Tibial artery (tissue), 4 donors: ENCODE results near the gene FOXE3.

Experiments
- DNase-seq, 2 donors: peaks; one replicate each; pipeline ENCODE4 v3.0.0-alpha.2; 2019
- H3K27ac ChIP-seq, 2 donors: fragments of 200-600 bp; sonication (generic) in 1 of 2; 1 replicate in 1 of 2; 2 replicates in 1 of 2; pipeline ENCODE4 v1.5.1; 2018 to 2019; ENCODE audit warnings: mild to moderate bottlenecking in 1 of 2
- H3K27me3 ChIP-seq, 2 donors: fragments of 200-600 bp; sonication (generic) in 1 of 2; one replicate each; pipeline versions ENCODE4 v1.5.1 to v1.6.0; 2016 to 2019
- H3K36me3 ChIP-seq, 3 donors: fragments of 200-600 bp; sonication (generic) in 2 of 3; one replicate each; pipeline ENCODE4 v1.5.1; 2016 to 2019; ENCODE audit warnings: mild to moderate bottlenecking in 2 of 3
- H3K4me1 ChIP-seq, 4 donors: fragments of 200-600 bp; sonication (generic) in 2 of 4; 1 replicate in 3 of 4; 2 replicates in 1 of 4; pipeline ENCODE4 v1.5.1; 2016 to 2019
- H3K4me3 ChIP-seq, 2 donors: fragments of 200-600 bp; sonication (generic) in 1 of 2; 1 replicate in 1 of 2; 2 replicates in 1 of 2; pipeline ENCODE4 v1.5.1; 2018 to 2019; ENCODE audit warnings: mild to moderate bottlenecking in 2 of 2
- H3K9me3 ChIP-seq, 3 donors: fragments of 200-600 bp; sonication (generic) in 1 of 3; one replicate each; pipeline ENCODE4 v1.5.1; 2016 to 2019
- CTCF ChIP-seq, 2 experiments: fragments of 200-600 bp in 1 of 2; fragments of 450-650 bp in 1 of 2; IDR thresholded peaks; one replicate each; pipeline ENCODE4 v1.5.1; 2017 to 2019; ENCODE audit warnings: antibody characterized with exemption in 2 of 2, mild to moderate bottlenecking in 1 of 2, moderate library complexity in 1 of 2
- intact Hi-C: fragments of 100-400 bp; cut with DNase I; formaldehyde crosslinking; loops from one replicate; pipeline ENCODE4 v1.15.0; 2023; ENCODE audit warnings: low total_unique reads

The FOXE3 gene

DNA sequence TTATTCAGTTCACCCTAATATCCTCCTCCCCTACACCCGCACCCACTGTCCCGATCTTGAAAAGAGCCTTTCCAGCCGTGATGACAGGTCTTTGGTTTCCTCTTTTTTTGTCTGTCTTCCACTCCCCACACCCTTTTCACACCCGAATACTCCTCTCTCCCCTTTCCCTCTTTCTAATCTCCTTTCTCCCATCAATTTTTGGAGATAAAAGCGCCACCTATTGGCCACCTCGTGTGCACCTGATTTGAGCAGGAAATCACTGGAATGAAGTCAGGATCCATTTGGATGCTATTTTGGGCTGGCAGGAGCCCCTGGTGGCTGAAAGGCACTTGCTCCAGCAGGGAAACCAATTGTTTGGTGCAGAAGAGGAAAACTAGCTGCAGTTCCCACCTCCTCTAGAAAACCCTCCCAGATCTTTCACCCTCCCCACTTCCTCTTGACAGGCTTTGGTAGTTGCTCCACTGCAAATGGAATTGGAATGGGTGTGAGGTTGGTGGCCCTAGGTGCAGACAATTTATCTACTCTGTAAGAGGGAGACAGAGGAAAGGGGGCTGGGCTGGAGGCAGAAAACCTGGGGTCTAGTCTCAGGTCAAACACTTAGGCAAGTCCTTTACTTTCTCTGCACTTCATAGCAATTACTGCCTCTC, 8.4 kb downstream of the FOXE3 start:
- H3K27ac ChIP-seq: no peak overlapping the region
- no peaks in the 10 kb centered on the region for H3K36me3 ChIP-seq
- peak; percentile 58 to 63 for TF ChIP-seq CTCF (IDR thresholded peaks at IDR 0.05)
- no peaks in the 10 kb centered on the region for H3K9me3 ChIP-seq
- H3K27me3 ChIP-seq: no peaks in the 10 kb centered on the region
- peak in 1 of 2 donors; percentile 45 for DNase-seq
- intact Hi-C loops: loop anchor here (10.0 kb wide), 1 partner anchor 230 kb away; the partner anchor contains the start of gene PDZK1IP1
- no peak overlapping the region for H3K4me3 ChIP-seq
- peaks cover 0 to 7% (median 0%) of the 10 kb centered on the region in 4 donors for H3K4me1 ChIP-seq

- Histone ChIP-seq H3K9me3 (no peaks in the 10 kb centered on the region), H3K4me1 (peaks cover 0 to 53% (median 39%) of the 10 kb centered on the region in 4 donors), H3K27me3 (no peaks in the 10 kb centered on the region), H3K36me3 (no peaks in the 10 kb centered on the region), H3K4me3 (no peak overlapping the region), H3K27ac (no peak overlapping the region)
- no peak for TF ChIP-seq CTCF (IDR thresholded peaks at IDR 0.05)
- DNase-seq: no peak
- intact Hi-C loops: no loop called here
Measured at GRCh38 chr1:47431534-47431933, 15.4 kb downstream of the FOXE3 start.

DNA sequence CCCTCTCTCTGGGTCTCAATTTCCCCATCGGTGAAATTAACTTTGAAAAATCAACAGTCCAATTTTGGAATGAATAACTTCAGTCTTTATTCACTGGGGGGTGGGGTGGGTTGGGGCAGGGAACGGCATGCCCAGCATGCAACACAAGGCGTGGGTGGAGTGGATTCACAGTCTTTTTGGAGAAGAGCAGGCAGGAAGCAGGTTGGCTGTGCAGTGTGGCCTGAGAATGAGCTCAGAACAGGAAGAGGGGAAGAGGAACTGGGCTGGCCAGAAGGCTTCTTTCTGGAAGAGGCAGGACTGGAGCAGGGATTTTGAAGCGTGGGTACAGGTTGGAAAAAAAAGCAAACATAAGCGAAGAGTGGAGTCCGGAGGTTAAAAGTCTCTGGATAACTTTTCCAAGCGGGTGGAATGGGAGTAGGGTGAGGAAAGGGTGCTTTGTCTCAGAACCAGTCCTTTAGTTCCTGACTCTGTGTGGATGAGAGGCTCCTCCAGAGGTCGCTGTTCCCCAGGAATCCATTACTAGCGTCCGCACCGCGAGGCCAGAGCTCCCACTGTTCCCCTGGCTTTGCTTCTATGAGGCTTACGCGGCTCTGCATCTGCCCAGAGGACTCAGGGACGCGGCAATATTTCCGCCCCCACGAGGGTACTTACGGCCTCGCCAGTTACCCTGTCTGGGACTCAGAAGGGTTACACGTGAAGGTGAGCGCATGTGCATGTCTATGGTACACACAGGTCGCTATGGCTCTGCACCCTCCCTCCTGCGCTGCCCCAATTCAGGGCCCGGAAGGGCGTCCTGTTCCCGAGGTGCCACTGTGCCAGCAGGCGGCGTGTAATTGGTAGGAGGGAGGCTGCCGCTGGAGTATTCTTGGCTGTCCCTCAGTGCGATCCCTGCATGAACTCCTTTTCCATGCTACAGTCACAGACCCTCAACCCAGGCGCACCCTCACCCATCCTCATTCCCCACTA, 16.3 kb downstream of the FOXE3 start:
- Histone ChIP-seq H3K36me3 (no peaks in the 10 kb centered on the region), H3K4me1 (peaks cover 0 to 53% (median 39%) of the 10 kb centered on the region in 4 donors), H3K9me3 (no peaks in the 10 kb centered on the region), H3K27me3 (no peaks in the 10 kb centered on the region), H3K4me3 (peak overlapping the region in 1 of 2 donors; percentile 8), H3K27ac (no peak overlapping the region)
- TF ChIP-seq CTCF (IDR thresholded peaks at IDR 0.05): peak; percentile 74 to 80
- peak; percentile 80 to 88 for DNase-seq
- intact Hi-C loops: no loop called here

- no peak overlapping the region for H3K4me3 ChIP-seq
- H3K27ac ChIP-seq: no peak overlapping the region
- H3K36me3 ChIP-seq: no peaks in the 10 kb centered on the region
- DNase-seq: no peak
- no peaks in the 10 kb centered on the region for H3K9me3 ChIP-seq
- intact Hi-C loops: no loop called here
- no peaks in the 10 kb centered on the region for H3K27me3 ChIP-seq
- TF ChIP-seq CTCF (IDR thresholded peaks at IDR 0.05): no peak
- peaks cover 0 to 53% (median 39%) of the 10 kb centered on the region in 4 donors for H3K4me1 ChIP-seq
Measured at GRCh38 chr1:47433037-47433421, 16.9 kb downstream of the FOXE3 start.

GRCh38 chr1:47433477-47434050, 17.5 kb downstream of the FOXE3 start:
- Histone ChIP-seq H3K36me3 (no peaks in the 10 kb centered on the region), H3K4me3 (peak overlapping the region in 1 of 2 donors; percentile 24), H3K27me3 (peaks cover 0 to 2% of the 10 kb centered on the region in 2 donors), H3K4me1 (peaks cover 0 to 54% (median 40%) of the 10 kb centered on the region in 4 donors), H3K9me3 (no peaks in the 10 kb centered on the region), H3K27ac (no peak overlapping the region)
- DNase-seq: no peak
- intact Hi-C loops: no loop called here
- no peak for TF ChIP-seq CTCF (IDR thresholded peaks at IDR 0.05)
